ENCODE measurements around the gene SLC15A3.

- TF ChIP-seq POLR2AphosphoS5 (IDR thresholded peaks at IDR 0.05; ENCODE audit: low read depth, low read length) (no peak), SIN3A (IDR thresholded peaks at IDR 0.05; ENCODE audit: borderline replicate concordance, insufficient read depth, low read length) (no peak), TAF1 (IDR thresholded peaks at IDR 0.05; ENCODE audit: borderline replicate concordance, insufficient read depth, low read length) (no peak), FOXP2 (optimal IDR thresholded peaks at IDR 0.05; ENCODE audit: borderline replicate concordance, extremely low read depth, extremely low read length, insufficient read depth) (no peak)
These were observed 29.5 kb upstream of the SLC15A3 start for GRCh38 chr11:60981515-60981914.

Data from PFSK-1 (cell line).